H54 (cell line): Measurements from ENCODE around the gene GPC3.

ENCODE experiments used
- DNase-seq: peaks from one replicate; pipeline ENCODE4 v3.0.0; 2011; ENCODE audit warnings: low spot score, mixed read lengths; ENCODE audit not compliant: insufficient read length
- FAIRE-seq: peaks from 3 replicates; lab custom pipeline; 2011; peaks lifted over from hg19 to GRCh38; lab: Jason Lieb, UNC
- POLR2A ChIP-seq: IDR thresholded peaks from 2 replicates; pipeline ENCODE4 v1.6.1; 2011; ENCODE audit warnings: low read depth, mild to moderate bottlenecking, low read length

The GPC3 gene

DNA sequence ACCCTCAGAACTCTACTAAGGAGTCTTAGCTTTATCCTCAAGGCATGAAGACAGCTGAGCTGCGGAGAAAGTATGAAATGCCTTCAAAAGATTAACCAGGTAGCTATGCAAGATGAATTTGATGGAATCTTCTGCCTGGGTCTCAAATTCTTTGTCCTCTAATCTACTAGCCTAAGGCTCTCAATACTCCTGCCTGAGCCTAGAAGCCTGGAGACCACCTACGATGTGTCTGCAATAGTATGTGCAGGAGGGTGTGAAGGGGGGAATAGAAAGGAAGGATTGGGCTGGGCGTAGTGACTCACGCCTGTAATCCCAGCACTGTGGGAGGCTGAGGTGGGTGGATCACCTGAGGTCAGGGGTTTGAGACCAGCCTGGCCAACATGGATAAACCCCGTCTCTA, 391.9 kb downstream of the GPC3 start:
- FAIRE-seq, result no peak
- no peak for TF ChIP-seq POLR2A
- DNase-seq, result no peak

- FAIRE-seq (no peak), DNase-seq (no peak)
- TF ChIP-seq POLR2A, result no peak
Observed at GRCh38 chrX:133590703-133591505, 394.5 kb downstream of the GPC3 start.

DNA sequence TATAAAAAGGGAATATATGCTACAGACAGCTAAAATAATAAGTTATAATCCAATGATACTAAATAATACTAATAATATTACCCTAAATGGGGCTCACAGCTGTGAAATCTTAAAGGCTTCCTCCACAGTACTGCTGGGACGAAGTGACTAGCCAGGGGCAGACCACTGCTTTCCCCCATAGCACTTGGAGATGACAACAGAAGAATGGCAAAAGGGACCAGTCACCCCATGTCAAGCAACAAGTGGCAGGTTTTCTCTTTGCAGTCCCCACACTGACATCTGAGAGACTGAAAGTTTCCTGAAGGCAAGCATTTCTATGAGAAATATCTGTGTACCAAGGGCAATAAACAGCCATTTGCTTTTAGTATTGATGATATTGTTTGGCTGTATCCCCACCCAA, 396.6 kb downstream of the GPC3 start:
- TF ChIP-seq POLR2A, result no peak
- DNase-seq (no peak), FAIRE-seq (no peak)

GRCh38 chrX:133587818-133588217, 397.6 kb downstream of the GPC3 start:
- no peak for FAIRE-seq
- TF ChIP-seq POLR2A, result no peak
- no peak for DNase-seq

- no peak for TF ChIP-seq POLR2A
- no peak for FAIRE-seq
- no peak for DNase-seq
Observed at GRCh38 chrX:133587071-133587470, 398.3 kb downstream of the GPC3 start.

DNA sequence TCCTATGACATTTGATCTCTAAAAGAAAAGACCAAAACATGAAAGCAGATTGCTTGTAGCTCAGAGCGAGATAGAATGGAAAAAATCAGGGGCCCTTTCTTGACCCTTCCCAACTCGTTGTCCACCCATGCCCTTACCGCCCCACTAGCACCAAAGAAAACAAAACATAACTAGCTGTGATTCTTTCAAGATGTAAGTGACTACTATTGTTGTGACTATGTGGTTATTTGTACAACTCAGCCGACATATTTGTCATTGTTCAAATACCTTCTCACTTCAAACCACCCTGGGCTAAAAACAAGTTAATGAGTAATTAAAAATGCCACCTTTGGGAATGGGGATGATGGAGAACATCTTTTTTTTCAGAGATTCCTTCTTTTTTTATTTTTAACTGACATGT, 399.0 kb downstream of the GPC3 start:
- DNase-seq (no peak), FAIRE-seq (no peak)
- TF ChIP-seq POLR2A, result no peak

GRCh38 chrX:133583825-133584224, 401.6 kb downstream of the GPC3 start:
- FAIRE-seq (no peak), DNase-seq (no peak)
- no peak for TF ChIP-seq POLR2A

DNA sequence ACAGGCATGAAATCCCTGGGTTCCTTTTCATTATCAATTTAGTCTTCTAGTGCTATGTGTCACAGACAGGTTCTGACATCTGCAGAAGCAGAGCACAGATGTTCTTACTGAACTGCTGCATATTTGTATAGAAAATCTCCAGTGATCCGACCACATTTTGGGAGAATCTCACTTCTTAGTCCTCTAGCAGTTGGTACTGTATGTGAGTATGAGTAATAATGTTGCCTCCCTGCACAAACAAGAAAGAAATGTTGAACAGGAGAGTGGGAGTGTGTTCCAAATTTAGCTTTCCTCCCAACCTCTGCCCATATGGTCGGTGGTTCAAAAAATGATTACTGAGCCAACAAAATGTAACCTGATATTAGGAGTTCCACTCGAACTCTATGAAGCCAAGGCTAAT, 404.8 kb downstream of the GPC3 start:
- DNase-seq (no peak), FAIRE-seq (no peak)
- no peak for TF ChIP-seq POLR2A

GRCh38 chrX:133579631-133580030, 405.8 kb downstream of the GPC3 start:
- DNase-seq (no peak), FAIRE-seq (no peak)

DNA sequence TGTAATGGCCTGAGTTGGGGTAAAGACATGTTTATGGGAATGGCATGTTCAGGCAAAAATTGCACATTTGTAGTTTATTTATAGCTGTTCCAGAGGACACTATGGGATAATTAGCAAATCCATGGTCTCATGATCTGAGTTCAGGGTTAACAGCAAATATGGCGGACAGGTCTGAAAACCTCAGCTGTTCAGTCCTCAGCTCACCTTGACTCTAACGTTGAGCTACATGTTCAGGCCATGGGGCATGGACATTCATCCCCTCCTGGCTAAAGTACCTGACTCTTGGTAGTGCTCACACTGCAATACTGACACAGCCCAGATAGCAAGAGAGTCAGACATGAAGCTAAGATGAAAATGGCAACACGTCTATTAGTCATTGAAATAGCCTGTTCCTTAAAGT, 408.5 kb downstream of the GPC3 start:
- no peak for DNase-seq
- TF ChIP-seq POLR2A, result no peak
- FAIRE-seq, result no peak

More at GRCh38 chrX:133579631-133580030, 405.8 kb downstream of the GPC3 start:
- no peak for TF ChIP-seq POLR2A

DNA sequence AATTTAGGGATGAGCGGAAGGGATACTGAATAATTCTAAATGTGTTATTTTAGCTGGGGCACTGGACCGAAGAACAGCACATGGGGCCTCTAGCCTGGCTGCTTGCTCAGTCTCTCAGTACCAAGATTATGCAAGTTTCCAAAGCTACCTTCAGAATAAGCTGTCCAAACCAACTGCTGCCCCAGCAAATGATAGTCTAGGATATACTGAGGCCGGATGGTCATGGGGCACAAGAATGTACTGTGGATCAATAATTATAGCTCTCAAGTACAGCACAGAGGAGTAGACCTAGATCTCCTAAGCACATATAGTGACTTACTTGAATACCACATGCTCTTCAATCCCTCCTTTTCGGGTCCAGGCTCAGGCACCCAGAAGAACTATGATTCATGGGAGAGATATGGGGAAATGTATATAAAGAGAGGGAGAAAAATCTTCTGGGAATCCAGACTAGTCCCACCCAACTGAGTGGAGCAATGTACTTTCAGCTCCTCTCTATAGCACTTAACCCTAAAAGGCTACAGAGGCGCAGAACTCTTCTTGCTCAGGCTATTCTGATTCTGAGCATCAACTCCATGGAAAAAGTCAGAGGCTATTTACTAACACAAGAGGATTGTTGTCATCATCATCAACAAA, 409.8 kb downstream of the GPC3 start:
- DNase-seq (no peak), FAIRE-seq (no peak)
- no peak for TF ChIP-seq POLR2A

DNA sequence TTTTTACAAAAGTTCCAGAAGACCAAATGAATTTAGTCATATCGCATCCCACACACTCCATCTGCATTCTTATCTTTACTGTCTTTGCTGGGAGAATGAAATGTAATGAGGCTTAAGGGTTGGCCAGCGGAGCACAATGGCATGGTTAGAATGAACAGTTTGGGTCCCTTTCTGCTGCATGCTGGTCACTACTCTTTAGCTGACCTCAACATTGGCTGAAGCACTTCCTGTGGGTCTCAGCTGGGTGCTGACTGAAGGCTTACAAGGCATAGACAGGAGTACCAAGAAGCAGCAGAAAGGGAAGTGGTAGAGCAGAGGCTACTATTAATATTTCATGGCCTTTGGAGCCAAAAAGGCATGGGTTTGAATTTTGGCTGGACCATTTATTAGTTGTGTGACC, 410.7 kb downstream of the GPC3 start:
- FAIRE-seq (no peak), DNase-seq (no peak)
- no peak for TF ChIP-seq POLR2A

- TF ChIP-seq POLR2A, result no peak
- no peak for FAIRE-seq
- no peak for DNase-seq
Observed at GRCh38 chrX:133570549-133570948, 414.8 kb downstream of the GPC3 start.

- DNase-seq (no peak), FAIRE-seq (no peak)
- no peak for TF ChIP-seq POLR2A
Observed at GRCh38 chrX:133569217-133569616, 416.2 kb downstream of the GPC3 start.

DNA sequence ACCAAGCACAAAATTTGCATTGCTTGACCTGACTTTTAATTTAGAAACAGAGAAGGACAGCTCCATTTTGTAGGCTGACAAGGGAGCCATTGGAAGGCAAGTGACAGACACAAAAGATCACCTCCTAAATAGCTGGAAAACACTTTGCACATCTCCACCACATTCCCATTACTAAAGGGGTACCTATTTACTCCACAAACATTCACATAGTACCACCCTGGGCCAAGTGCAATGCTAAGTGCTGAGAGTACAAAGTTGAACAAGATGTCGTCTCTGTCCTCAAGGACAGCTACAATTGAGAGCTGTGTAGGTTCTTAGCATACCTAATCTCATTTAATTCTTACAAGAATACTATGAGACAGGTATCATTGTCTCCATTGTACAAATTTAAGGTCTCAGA, 417.3 kb downstream of the GPC3 start:
- FAIRE-seq (no peak), DNase-seq (no peak)
- no peak for TF ChIP-seq POLR2A
